Panc1 (cell line): ENCODE data around the gene DENND6A. TPM values are rescaled to one million over a fixed set of nuclear protein-coding genes. Genes with fewer than 3 reads are reported as not detected.

Source experiments
- ATAC-seq: fragments of 200-7000 bp; cut with Tn5 transposase; 2 replicates; pipeline ENCODE4 v1.9.1; 2020; ENCODE audit warnings: mild to moderate bottlenecking, moderate library complexity
- BruUV-seq: library from RNA; stranded (reverse); fragments of 400-500 nt; replicated peaks from 2 replicates; lab custom pipeline; 2021; lab: Mats Ljungman, UMichigan
- CTCF ChIA-PET: fragments of 300-600 bp; sonication (Branson Sonifier 250); formaldehyde crosslinking; loops from one replicate; lab custom pipeline; 2022; ENCODE audit warnings: antibody characterized with exemption; lab: Charles Lee
- POLR2A ChIA-PET: fragments of 300-600 bp; sonication (Branson Sonifier 250); formaldehyde crosslinking; loops from one replicate; lab custom pipeline; 2022; ENCODE audit warnings: antibody characterized with exemption; lab: Charles Lee
- DNase-seq: peaks from one replicate; pipeline ENCODE4 v3.0.0-alpha.2; 2010; ENCODE audit warnings: low read depth, low spot score
- H3K27ac ChIP-seq: 2 replicates; pipeline ENCODE4 v1.5.1; 2011; ENCODE audit warnings: mild to moderate bottlenecking, low read length, inconsistent platforms
- H3K27me3 ChIP-seq: fragments of 200-500 bp; sonication (Bioruptor generic); 2 replicates; pipeline ENCODE4 v1.6.0; 2014; ENCODE audit warnings: low read length, inconsistent platforms; ENCODE audit not compliant: control insufficient read depth, insufficient read depth
- H3K36me3 ChIP-seq: fragments of 200-500 bp; sonication (Bioruptor generic); 2 replicates; pipeline ENCODE4 v1.5.1; 2014; ENCODE audit warnings: inconsistent platforms, mild to moderate bottlenecking, low read length, moderate library complexity; ENCODE audit not compliant: control insufficient read depth, insufficient read depth
- H3K4me1 ChIP-seq: 2 replicates; pipeline ENCODE4 v1.5.1; 2011; ENCODE audit warnings: inconsistent platforms, mild to moderate bottlenecking, low read length, moderate library complexity; ENCODE audit not compliant: control insufficient read depth, insufficient read depth
- H3K4me3 ChIP-seq, 2 experiments: 2 replicates each; pipeline ENCODE4 v1.5.1; 2011 to 2012; ENCODE audit warnings: low read depth in 2 of 2, low read length in 2 of 2, mild to moderate bottlenecking in 2 of 2, inconsistent platforms in 1 of 2, moderate library complexity in 1 of 2
- H3K9me3 ChIP-seq: fragments of 200-500 bp; sonication (Bioruptor generic); 2 replicates; pipeline ENCODE4 v1.5.1; 2014; ENCODE audit warnings: low read depth, mild to moderate bottlenecking, inconsistent platforms, low read length, moderate library complexity; ENCODE audit not compliant: control insufficient read depth, insufficient read depth
- CTCF ChIP-seq: fragments of 450-650 bp; IDR thresholded peaks from 2 replicates; pipeline ENCODE4 v1.5.1; 2017; ENCODE audit warnings: mild to moderate bottlenecking
- POLR2AphosphoS5 ChIP-seq: IDR thresholded peaks from 2 replicates; pipeline ENCODE4 v1.6.1; 2012; ENCODE audit warnings: mild to moderate bottlenecking, low read depth, low read length, moderate library complexity
- REST ChIP-seq, 2 experiments: IDR thresholded peaks; 2 replicates each; pipeline ENCODE4 v1.6.1; 2011 to 2012; ENCODE audit warnings: low read depth in 2 of 2, control low read depth in 1 of 2, low read length in 1 of 2, mild to moderate bottlenecking in 1 of 2, moderate library complexity in 1 of 2; ENCODE audit not compliant: insufficient read depth in 1 of 2
- SIN3A ChIP-seq: IDR thresholded peaks from 2 replicates; pipeline ENCODE4 v1.6.1; 2012; ENCODE audit warnings: low read depth, mild to moderate bottlenecking, low read length, moderate library complexity, borderline replicate concordance; ENCODE audit not compliant: insufficient read depth
- TCF7L2 ChIP-seq: IDR thresholded peaks from 2 replicates; pipeline ENCODE4 v1.6.1; 2011; ENCODE audit warnings: mild to moderate bottlenecking, low read depth, low read length, inconsistent platforms
- in situ Hi-C: cut with HindIII; loops from 2 replicates; pipeline ENCODE4 v1.10.0; 2016; ENCODE audit warnings: low sequenced_read_pairs, low pct_unique_long_range_greater_than_20kb
- intact Hi-C: fragments of 100-400 bp; cut with micrococcal nuclease; formaldehyde crosslinking; loops from one replicate; pipeline ENCODE4 v1.10.0; 2022; ENCODE audit not compliant: unreplicated experiment
- total RNA-seq: library from RNA; stranded (reverse); gene quantifications from one replicate; pipeline ENCODE4 v1.2.1, GENCODE V29; 2021; ENCODE audit not compliant: unreplicated experiment

DENND6A gene
- total RNA-seq, 1 experiment from 2014 or later = 18.1 TPM

- in situ Hi-C loops (no loop called here), intact Hi-C loops (no loop called here)
- no peak overlapping the region for H3K4me3 ChIP-seq
- ATAC-seq (no peak), DNase-seq (no peak)
- TF ChIP-seq REST (IDR thresholded peaks at IDR 0.05; ENCODE audit: insufficient read depth in 1 of 2, low read depth in 2 of 2, low read length in 1 of 2) (no peak), SIN3A (no peak), CTCF (no peak), TCF7L2 (no peak), POLR2AphosphoS5 (no peak)
- BruUV-seq = no TSS peak
- H3K9me3 ChIP-seq = no peaks in the 10 kb centered on the region
- 0 out of 2 replicates have a peak, but pooled peaks cover 3% of the 10 kb centered on the region for H3K36me3 ChIP-seq
- ChIA-PET POLR2A (no interaction called here), CTCF (no interaction called here)
- no peaks in the 10 kb centered on the region for H3K27me3 ChIP-seq
- no peak overlapping the region for H3K27ac ChIP-seq
- H3K4me1 ChIP-seq = no peaks in the 10 kb centered on the region
These were observed 70.5 kb downstream of the DENND6A start for GRCh38 chr3:57622362-57622761.

GRCh38 chr3:57617739-57618138 is 75.1 kb downstream of the DENND6A start:
- CTCF ChIA-PET = no interaction called here
- Histone ChIP-seq H3K4me3 (no peak overlapping the region), H3K27ac (no peak overlapping the region), H3K9me3 (no peaks in the 10 kb centered on the region), H3K27me3 (no peaks in the 10 kb centered on the region), H3K4me1 (no peaks in the 10 kb centered on the region), H3K36me3 (no peaks in the 10 kb centered on the region)
- intact Hi-C loops = no loop called here
- in situ Hi-C loops = no loop called here
- no TSS peak for BruUV-seq
- TF ChIP-seq POLR2AphosphoS5 (no peak), REST (IDR thresholded peaks at IDR 0.05; ENCODE audit: insufficient read depth in 1 of 2, low read depth in 2 of 2, low read length in 1 of 2) (no peak), CTCF (no peak)
- DNase-seq = no peak
- POLR2A ChIA-PET = no interaction called here
- ATAC-seq = no peak
